GM19238 (cell line): Measurements from ENCODE around the gene SYT7.
A peak's percentile ranks its signal among the peaks of the same experiment; 100 is the strongest.

Experiments
- DNase-seq: peaks from one replicate; pipeline ENCODE4 v3.0.0; 2011; ENCODE audit warnings: low spot score; ENCODE audit not compliant: insufficient read length

SYT7 gene

GRCh38 chr11:61518032-61518795 is 62.7 kb downstream of the SYT7 start:
- DNase-seq: no peak

GRCh38 chr11:61516675-61517572 is 64.0 kb downstream of the SYT7 start:
- peak; percentile 80 for DNase-seq

- no peak for DNase-seq
These were observed 64.7 kb downstream of the SYT7 start for GRCh38 chr11:61516191-61516590.

DNA sequence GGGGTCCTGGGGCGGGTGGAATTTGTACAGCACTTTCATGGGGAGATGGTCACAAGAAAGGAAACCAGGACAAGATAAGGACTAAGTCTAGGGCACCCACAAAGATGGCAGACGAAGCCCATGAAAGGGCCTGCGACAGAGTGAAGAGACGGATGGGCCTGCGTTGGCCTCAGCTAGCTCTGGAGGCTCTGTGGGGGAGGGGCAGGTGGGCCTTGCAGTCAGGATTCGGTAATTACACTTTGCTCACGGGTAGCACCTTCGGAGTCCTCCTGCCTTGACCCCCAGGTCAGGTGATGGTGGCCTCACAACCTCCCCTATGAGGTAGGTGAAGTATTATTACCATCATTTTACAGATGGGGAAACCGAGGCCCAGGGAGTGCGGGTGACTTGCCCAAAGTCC is 65.2 kb downstream of the SYT7 start:
- DNase-seq: no peak

GRCh38 chr11:61514050-61514917 is 66.6 kb downstream of the SYT7 start:
- no peak for DNase-seq

DNA sequence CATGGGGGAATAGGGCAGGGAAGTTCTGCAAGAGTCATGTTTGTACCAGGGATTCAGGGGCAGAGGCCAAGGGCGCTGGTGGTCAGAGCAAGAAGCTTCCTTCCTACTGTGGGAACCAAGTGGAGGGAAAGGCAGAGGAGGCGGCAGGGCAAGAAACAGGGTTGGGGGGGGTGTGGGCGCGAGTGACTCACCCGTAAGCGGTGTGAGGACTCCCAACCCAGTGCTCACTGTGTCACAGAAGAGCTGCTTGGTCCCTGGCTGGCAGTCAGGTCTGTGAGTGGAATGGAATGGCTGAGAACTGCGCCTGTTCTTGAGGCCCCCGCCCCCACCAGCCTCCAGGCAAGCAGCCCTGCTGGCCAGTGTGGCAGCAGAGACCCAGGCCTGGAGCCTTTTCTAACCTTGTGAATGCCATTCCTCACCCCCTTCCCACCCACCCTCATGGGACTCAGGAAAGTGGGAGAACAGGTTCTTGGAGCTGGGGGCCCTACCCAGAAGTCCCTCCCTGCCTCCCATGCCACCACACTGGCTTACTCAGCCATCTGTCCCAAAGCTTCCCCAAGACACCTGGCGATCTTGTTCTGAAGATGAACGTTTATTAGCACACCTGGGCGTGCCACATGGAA is 67.6 kb downstream of the SYT7 start:
- no peak for DNase-seq

DNA sequence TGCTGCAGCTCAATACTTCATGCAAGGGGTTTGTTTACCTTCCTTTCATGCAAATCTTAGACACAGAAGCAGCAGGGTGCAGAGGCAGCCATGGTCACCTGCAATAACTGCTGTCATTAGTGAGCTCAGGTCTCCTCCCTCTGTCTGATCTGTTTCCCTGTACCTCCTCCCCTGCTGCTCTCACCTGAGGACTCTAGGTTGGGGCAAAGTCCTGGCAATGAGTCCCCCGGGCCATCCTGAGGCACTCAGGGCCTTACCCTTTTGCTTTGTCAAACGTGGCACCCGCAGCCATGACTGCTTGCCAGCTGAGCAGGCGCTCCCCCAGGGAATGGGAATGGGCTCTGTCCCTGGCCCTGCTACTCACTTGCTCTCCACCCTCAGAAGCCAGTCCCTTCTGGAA is 68.4 kb downstream of the SYT7 start:
- no peak for DNase-seq

GRCh38 chr11:61511383-61511782 is 69.5 kb downstream of the SYT7 start:
- no peak for DNase-seq

DNA sequence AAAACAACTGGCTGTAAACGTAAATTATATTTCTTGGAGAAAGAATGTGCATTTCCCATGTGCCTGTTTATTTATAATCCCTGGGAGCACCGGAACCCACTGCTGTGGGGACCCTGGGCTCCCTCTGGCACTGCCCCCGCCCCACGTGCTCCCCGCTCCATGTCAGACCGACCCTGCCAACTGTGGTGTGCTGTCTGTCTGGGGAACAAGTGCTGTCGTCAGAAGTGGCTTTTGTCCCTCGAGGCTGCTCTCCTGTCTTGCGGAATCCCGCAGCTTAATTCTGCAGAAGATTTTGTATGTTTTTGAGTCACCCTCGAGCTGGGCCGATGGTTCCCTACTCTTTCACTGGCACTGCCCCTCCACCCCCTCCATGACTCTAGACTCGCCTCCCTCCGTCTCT is 69.9 kb downstream of the SYT7 start:
- DNase-seq: no peak

- no peak for DNase-seq
These were observed 70.5 kb downstream of the SYT7 start for GRCh38 chr11:61510166-61510919.

GRCh38 chr11:61509043-61510029 is 71.5 kb downstream of the SYT7 start:
- DNase-seq: peak; percentile 81

- no peak for DNase-seq
These were observed 72.7 kb downstream of the SYT7 start, which contains the start of gene LRRC10B for GRCh38 chr11:61507962-61508861. TSS of gene LRRC10B (plus strand) at chr11:61508749. CDS start at chr11:61508999, 250 bp downstream.

GRCh38 chr11:61507012-61507768 is 73.7 kb downstream of the SYT7 start:
- DNase-seq: no peak

DNA sequence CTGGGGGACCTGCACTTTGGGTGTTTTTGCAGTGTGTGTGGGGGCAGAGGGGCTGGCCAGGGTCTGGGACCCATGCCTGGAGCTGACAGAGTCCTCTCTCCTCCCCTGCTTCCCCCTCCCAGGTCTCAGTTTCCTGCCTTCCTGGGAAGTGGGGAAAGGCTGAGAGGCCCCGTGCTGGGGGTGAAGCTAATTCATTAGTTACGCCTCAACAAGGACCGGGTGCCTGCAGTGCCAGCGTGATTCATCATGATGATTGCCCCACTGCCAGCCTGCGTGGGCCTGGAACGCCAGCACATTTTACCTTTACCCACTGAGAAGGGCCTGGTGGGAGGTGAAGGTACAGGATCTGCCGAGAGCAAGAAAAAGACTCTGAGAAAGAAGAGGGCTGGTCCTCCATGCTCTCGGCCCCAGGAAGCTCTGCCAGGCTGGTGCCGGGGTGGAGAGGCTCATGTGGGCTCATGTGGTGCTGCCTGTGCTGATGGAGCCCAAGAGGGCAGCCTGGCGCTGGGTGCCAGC is 75.2 kb downstream of the SYT7 start:
- DNase-seq: no peak

- no peak for DNase-seq
These were observed 75.8 kb downstream of the SYT7 start for GRCh38 chr11:61505106-61505505.

DNA sequence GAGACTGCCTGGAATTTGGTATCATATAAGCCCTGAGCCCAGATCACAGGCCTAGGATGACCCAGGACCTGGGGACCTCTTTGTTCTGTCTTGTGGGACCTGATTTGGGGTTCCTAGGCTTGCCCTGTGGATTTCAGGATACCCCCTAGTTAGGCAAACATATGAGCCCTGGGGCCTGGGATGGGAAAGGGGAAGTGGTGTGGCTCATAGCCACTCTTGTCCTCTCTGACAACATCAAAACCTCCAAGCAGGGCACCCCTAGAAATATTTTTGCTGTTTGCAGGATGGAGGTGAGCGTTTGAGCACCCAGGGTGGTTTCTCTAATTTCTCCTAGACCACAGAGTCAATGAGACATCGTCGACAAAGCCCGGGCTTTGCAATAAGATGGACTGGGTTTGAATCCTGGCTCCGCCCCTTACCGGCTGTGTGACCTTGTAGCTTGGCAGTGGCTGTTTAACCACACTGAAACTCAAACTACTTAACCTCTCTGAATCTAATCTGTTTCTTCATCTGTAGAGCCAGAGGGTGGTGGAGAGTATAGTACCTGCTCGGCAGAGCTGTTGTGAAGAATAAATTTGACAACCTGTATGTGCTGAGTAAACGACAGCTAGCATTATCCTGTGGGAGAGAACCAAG is 77.6 kb downstream of the SYT7 start:
- no peak for DNase-seq

- no peak for DNase-seq
These were observed 78.4 kb downstream of the SYT7 start for GRCh38 chr11:61502522-61502921.
